B cell (primary cell): Measurements from ENCODE around the gene LRRC36. TPM values are rescaled to one million over a fixed set of nuclear protein-coding genes. Genes with fewer than 3 reads are reported as not detected.
"Not testable (repeated sequence)": the region's sequence is repeated elsewhere in the genome, so short reads cannot be mapped to it uniquely, and the experiment has no call there.

ENCODE experiments used
- ATAC-seq: fragments of 200-7000 bp; cut with Tn5 transposase; one replicate; pipeline ENCODE4 v1.10.0; 2021; ENCODE audit warnings: low read depth, mild to moderate bottlenecking, moderate number of reproducible peaks, moderate library complexity
- CTCF ChIA-PET: fragments of 350-600 bp; sonication (Branson Sonifier 250); formaldehyde crosslinking; loops from one replicate; lab custom pipeline; 2021; ENCODE audit warnings: antibody characterized with exemption, inconsistent platforms; lab: Charles Lee
- POLR2A ChIA-PET: fragments of 350-600 bp; sonication (Branson Sonifier 250); formaldehyde crosslinking; loops from one replicate; lab custom pipeline; 2021; ENCODE audit warnings: antibody characterized with exemption; lab: Charles Lee
- DNase-seq: peaks from one replicate; pipeline ENCODE4 v3.0.0; 2013
- H2AFZ ChIP-seq: 2 replicates; pipeline ENCODE4 v1.6.1; 2012; ENCODE audit warnings: mild to moderate bottlenecking, low read depth, low read length; ENCODE audit not compliant: insufficient read depth, poor library complexity, severe bottlenecking
- H3K27ac ChIP-seq, 2 donors: 1 replicate in 1 of 2; 2 replicates in 1 of 2; pipeline ENCODE4 v1.5.1; 2012 to 2013; ENCODE audit warnings: low read length in 2 of 2, mild to moderate bottlenecking in 2 of 2, moderate library complexity in 1 of 2
- H3K27me3 ChIP-seq, 4 experiments: fragments of 200-600 bp in 1 of 4; sonication (generic) in 1 of 4; replicated peaks in 1 of 4; 1 replicate in 2 of 4; 2 replicates in 2 of 4; pipeline versions ENCODE4 v1.6.1 to v1.7.0; 2013 to 2016; ENCODE audit warnings: low read length in 3 of 4, mild to moderate bottlenecking in 2 of 4, mixed read lengths in 1 of 4, moderate library complexity in 1 of 4; ENCODE audit not compliant: insufficient read depth in 4 of 4, control insufficient read depth in 3 of 4; ENCODE audit errors: control extremely low read depth in 1 of 4
- H3K36me3 ChIP-seq, 2 experiments: replicated peaks in 1 of 2; 1 replicate in 1 of 2; 2 replicates in 1 of 2; pipeline versions ENCODE4 v1.6.1 to v1.7.1; 2013; ENCODE audit warnings: low read length in 1 of 2; ENCODE audit not compliant: insufficient read depth in 2 of 2, control insufficient read depth in 1 of 2; ENCODE audit errors: control extremely low read depth in 1 of 2, extremely low read depth in 1 of 2
- H3K4me1 ChIP-seq, 2 donors: fragments of 200-600 bp in 1 of 2; sonication (generic) in 1 of 2; 1 replicate in 1 of 2; 2 replicates in 1 of 2; pipeline versions ENCODE4 v1.5.1 to v1.6.1; 2013 to 2017; ENCODE audit warnings: low read length in 2 of 2; ENCODE audit not compliant: control insufficient read depth in 2 of 2, insufficient read depth in 2 of 2
- H3K4me2 ChIP-seq: replicated peaks from 2 replicates; pipeline ENCODE3; 2012; ENCODE audit warnings: mild to moderate bottlenecking, low read depth, low read length; ENCODE audit not compliant: poor library complexity, severe bottlenecking
- H3K4me3 ChIP-seq, 5 experiments: fragments of 200-600 bp in 1 of 5; sonication (generic) in 1 of 5; 1 replicate in 3 of 5; 2 replicates in 2 of 5; pipeline versions ENCODE4 v1.5.1 to v1.7.0; 2011 to 2016; ENCODE audit warnings: low read length in 4 of 5, mild to moderate bottlenecking in 4 of 5, low read depth in 2 of 5, control low read depth in 1 of 5, moderate library complexity in 1 of 5; ENCODE audit not compliant: insufficient read depth in 1 of 5; ENCODE audit errors: control extremely low read depth in 1 of 5, extremely low read depth in 1 of 5
- H3K79me2 ChIP-seq: fragments of 200-600 bp; sonication (generic); one replicate; pipeline ENCODE4 v1.6.0; 2016; ENCODE audit warnings: low read length; ENCODE audit not compliant: control insufficient read depth, insufficient read depth
- H3K9ac ChIP-seq: fragments of 200-600 bp; sonication (generic); 2 replicates; pipeline ENCODE4 v1.6.1; 2017; ENCODE audit warnings: mild to moderate bottlenecking, low read length, moderate library complexity
- H3K9me3 ChIP-seq, 3 donors: one replicate each; pipeline versions ENCODE4 v1.6.1 to v1.7.1; 2013; ENCODE audit warnings: low read length in 2 of 3; ENCODE audit not compliant: control insufficient read depth in 2 of 3, insufficient read depth in 1 of 3; ENCODE audit errors: control extremely low read depth in 1 of 3
- H4K20me1 ChIP-seq: 2 replicates; pipeline ENCODE4 v1.6.0; 2012; ENCODE audit warnings: mild to moderate bottlenecking, low read length; ENCODE audit not compliant: insufficient read depth, control insufficient read depth, poor library complexity, severe bottlenecking
- H3K27ac Mint-ChIP-seq: one replicate; pipeline ENCODE4 v1.8.0; 2021; ENCODE audit warnings: mixed read lengths
- H3K27me3 Mint-ChIP-seq: one replicate; pipeline ENCODE4 v1.8.0; 2021; ENCODE audit warnings: mixed read lengths
- H3K4me1 Mint-ChIP-seq: one replicate; pipeline ENCODE4 v1.8.0; 2021; ENCODE audit warnings: mixed read lengths
- H3K4me3 Mint-ChIP-seq: one replicate; pipeline ENCODE4 v1.8.0; 2021; ENCODE audit warnings: mixed read lengths
- H3K9me3 Mint-ChIP-seq: one replicate; pipeline ENCODE4 v1.8.0; 2022; ENCODE audit warnings: mixed read lengths; ENCODE audit not compliant: insufficient read depth
- CTCF ChIP-seq: fragments of 200-600 bp; IDR thresholded peaks from one replicate; pipeline ENCODE4 v1.8.0; 2022; ENCODE audit warnings: antibody characterized with exemption, mild to moderate bottlenecking
- EZH2 ChIP-seq: IDR thresholded peaks from 2 replicates; pipeline ENCODE4 v1.6.1; 2012; ENCODE audit warnings: borderline replicate concordance, low read depth, mild to moderate bottlenecking, moderate library complexity, low read length; ENCODE audit not compliant: insufficient read depth, poor library complexity, severe bottlenecking
- WGBS: methylation state at CpG from one replicate; pipeline ENCODE4 v1.1.5; 2013; ENCODE audit warnings: missing lambda C conversion rate; ENCODE audit not compliant: insufficient coverage; 5-methylcytosine and 5-hydroxymethylcytosine counted together
- intact Hi-C: fragments of 100-400 bp; cut with micrococcal nuclease; formaldehyde crosslinking; loops from one replicate; pipeline ENCODE4 v1.10.0; 2022
- polyA plus RNA-seq: library from polyadenylated mRNA; depleted of rRNA; stranded (reverse); fragments of >200 nt; gene quantifications from 2 replicates; pipeline ENCODE4 v1.2.3, GENCODE V29; 2012
- total RNA-seq, 2 donors: library from RNA; stranded (reverse); fragments of 120-200 nt in 1 of 2; gene quantifications; 1 replicate in 1 of 2; 2 replicates in 1 of 2; pipeline versions ENCODE4 v1.2.3 to v1.2.4, GENCODE V29; 2013 to 2022

Gene LRRC36
- total and polyA plus RNA-seq, 2 donors (not counting 1 experiment from before 2014, with no cell fraction given) = 0.98 TPM; not detected in 1

GRCh38 chr16:67370661-67371060 lies 44.0 kb downstream of the LRRC36 start:
- Histone ChIP-seq H3K9me3 (no peaks in the 10 kb centered on the region), H3K79me2 (no peaks in the 10 kb centered on the region), H3K27me3 (peaks cover 0 to 6% (median 0%) of the 10 kb centered on the region in 4 experiments), H3K4me1 (peaks cover 4 to 5% of the 10 kb centered on the region in 2 donors), H3K27ac (no peak overlapping the region), H3K9ac (no peak overlapping the region), H3K4me3 (no peak overlapping the region), H3K36me3 (no peaks in the 10 kb centered on the region), H4K20me1 (no peaks in the 10 kb centered on the region), H2AFZ (no peak overlapping the region), H3K4me2 (no peak overlapping the region)
- Mint-ChIP-seq H3K27ac (no peak overlapping the region), H3K27me3 (peaks cover 4% of the 10 kb centered on the region), H3K4me3 (no peak overlapping the region), H3K4me1 (peaks cover 2% of the 10 kb centered on the region), H3K9me3 (no peaks in the 10 kb centered on the region)
- DNase-seq (no peak), ATAC-seq (no peak)
- ChIA-PET CTCF (no interaction called here), POLR2A (no interaction called here)
- TF ChIP-seq CTCF (no peak), EZH2 (no peak)
- intact Hi-C loops = no loop called here
- WGBS = 98% methylated on average over 4 of the region's 4 CpGs

GRCh38 chr16:67372664-67373063 lies 46.0 kb downstream of the LRRC36 start:
- H3K4me2 ChIP-seq = no peak overlapping the region
- Mint-ChIP-seq H3K27me3 (peaks cover 4% of the 10 kb centered on the region), H3K27ac (no peak overlapping the region), H3K4me3 (no peak overlapping the region), H3K4me1 (no peaks in the 10 kb centered on the region), H3K9me3 (no peaks in the 10 kb centered on the region)
- no peaks in the 10 kb centered on the region for H3K79me2 ChIP-seq
- no peak for ATAC-seq
- no peak overlapping the region for H3K27ac ChIP-seq
- H3K4me3 ChIP-seq = no peak overlapping the region
- no peak overlapping the region for H2AFZ ChIP-seq
- no peaks in the 10 kb centered on the region for H3K9me3 ChIP-seq
- no peak overlapping the region for H3K9ac ChIP-seq
- peaks cover 0 to 6% (median 0%) of the 10 kb centered on the region in 4 experiments for H3K27me3 ChIP-seq
- H3K4me1 ChIP-seq = peaks cover 0 to 5% of the 10 kb centered on the region in 2 donors
- DNase-seq = peak; percentile 18
- TF ChIP-seq CTCF = peak; percentile 19
- TF ChIP-seq EZH2 = no peak
- H3K36me3 ChIP-seq = no peaks in the 10 kb centered on the region
- ChIA-PET CTCF (interaction anchor here (0.6 to 1.3 kb wide), 4 partner anchors 24 to 94 kb away, joined by 3 read pairs; no protein-coding TSS in a partner anchor), POLR2A (no interaction called here)
- intact Hi-C loops = no loop called here
- H4K20me1 ChIP-seq = no peaks in the 10 kb centered on the region

GRCh38 chr16:67376012-67376411 lies 49.4 kb downstream of the LRRC36 start:
- H3K4me3 Mint-ChIP-seq, H3K27ac ChIP-seq, H3K9me3 Mint-ChIP-seq, H3K27me3 ChIP-seq, DNase-seq, H3K4me1 ChIP-seq, H3K4me2 ChIP-seq, H3K27me3 Mint-ChIP-seq, H3K4me1 Mint-ChIP-seq, H3K9ac ChIP-seq, H3K4me3 ChIP-seq, intact Hi-C loops, H4K20me1 ChIP-seq, H3K27ac Mint-ChIP-seq, H2AFZ ChIP-seq, H3K9me3 ChIP-seq, H3K36me3 ChIP-seq, POLR2A ChIA-PET, ATAC-seq, H3K79me2 ChIP-seq: not testable (repeated sequence)
- 89% methylated on average over 3 of the region's 11 CpGs for WGBS
- CTCF ChIA-PET = interaction anchor here (1.1 kb wide), 1 partner anchor 11 kb away, joined by 4 read pairs; no protein-coding TSS in a partner anchor
